ENCODE data around the gene ADGRG4. TPM values are rescaled to one million over a fixed set of nuclear protein-coding genes. Genes with fewer than 3 reads are reported as not detected.

ADGRG4 gene
- total and polyA plus RNA-seq, 2 of the 8 experiments (the other 6 are each of a cell fraction or from before 2014, with no cell fraction given) = not detected

- no peak overlapping the region for H2BK120ac ChIP-seq (replicated peaks; ENCODE audit: low read depth, low read length)
- no peak overlapping the region for H3K56ac ChIP-seq (replicated peaks; ENCODE audit: insufficient read length, low read depth, low read length)
- no peaks in the 10 kb centered on the region for H3K79me1 ChIP-seq (ENCODE audit: low read depth, low read length)
- H3K36me3 ChIP-seq (ENCODE audit: control insufficient read depth in 2 of 4, insufficient read depth in 4 of 4, low read length in 3 of 4) = no peaks in the 10 kb centered on the region
- no peak overlapping the region for H3K4me2 ChIP-seq (ENCODE audit: insufficient read depth in 1 of 2, low read depth in 2 of 2, low read length in 2 of 2)
- no peak overlapping the region for H2AFZ ChIP-seq (ENCODE audit: low read length)
- no peaks in the 10 kb centered on the region for H4K20me1 ChIP-seq (replicated peaks in 1 of 2; ENCODE audit: control insufficient read depth in 1 of 2, insufficient read depth in 2 of 2, low read length in 2 of 2)
- no peak overlapping the region for H3K27ac ChIP-seq (ENCODE audit: low read depth, low read length)
- no peak overlapping the region for H3K18ac ChIP-seq (ENCODE audit: extremely low read depth, low read length)
- H3K27me3 ChIP-seq (replicated peaks in 1 of 4; ENCODE audit: control insufficient read depth in 3 of 4, extremely low read depth in 1 of 4, insufficient read depth in 3 of 4, low read length in 3 of 4) = no peaks in the 10 kb centered on the region
- H2AK5ac ChIP-seq (ENCODE audit: low read depth, low read length) = no peak overlapping the region
- DNase-seq (ENCODE audit: low read depth in 1 of 2, low spot score in 2 of 2) = no peak
- FAIRE-seq = no peak
- H2BK5ac ChIP-seq (ENCODE audit: low read depth, low read length) = no peak overlapping the region
- H3K9me3 ChIP-seq (ENCODE audit: insufficient read depth in 2 of 2, low read depth in 1 of 2, low read length in 1 of 2) = no peaks in the 10 kb centered on the region
- H3K23ac ChIP-seq (ENCODE audit: insufficient read length) = no peak overlapping the region
- no peak overlapping the region for H2BK20ac ChIP-seq (ENCODE audit: low read length)
- 85% methylated on average over 2 of the region's 2 CpGs; no CpG with 5 or more reads in 1 of the 2 experiments for WGBS, 2 experiments (ENCODE audit: extremely low coverage in 1 of 2, insufficient coverage in 1 of 2, insufficient read length in 1 of 2, insufficient replicate concordance in 2 of 2, low coverage in 1 of 2, low lambda C conversion rate in 2 of 2, missing lambda C conversion rate in 1 of 2)
- no peak overlapping the region for H3K9ac ChIP-seq (replicated peaks in 1 of 4; ENCODE audit: extremely low read depth in 1 of 4, low read depth in 3 of 4, low read length in 3 of 4)
- ChIA-PET POLR2A (ENCODE audit: partially characterized antibody) (no interaction called here), CTCF (ENCODE audit: partially characterized antibody) (no interaction called here)
- no peaks in the 10 kb centered on the region; the same call in 1 of the 2 replicates for H3K23me2 ChIP-seq (ENCODE audit: low read depth, low read length)
- no peak overlapping the region for H2BK15ac ChIP-seq (ENCODE audit: low read length)
- H3K4ac ChIP-seq (replicated peaks; ENCODE audit: insufficient read length, low read depth, low read length) = no peak overlapping the region
- H4K8ac ChIP-seq (ENCODE audit: extremely low read depth, insufficient read depth, low read length) = no peak overlapping the region
- H3K4me3 ChIP-seq (ENCODE audit: extremely low read depth in 1 of 4, insufficient read depth in 2 of 4, low read depth in 3 of 4, low read length in 4 of 4) = no peak overlapping the region
- no peak overlapping the region for H2BK12ac ChIP-seq (ENCODE audit: low read depth, low read length)
- H3K4me1 ChIP-seq (replicated peaks in 1 of 4; ENCODE audit: control insufficient read depth in 3 of 4, insufficient read depth in 4 of 4, low read length in 3 of 4) = no peaks in the 10 kb centered on the region
- H3K14ac ChIP-seq (ENCODE audit: insufficient read length) = no peak overlapping the region
- no peak overlapping the region for H4K91ac ChIP-seq (replicated peaks; ENCODE audit: insufficient read length, low read length)
- H3K79me2 ChIP-seq (ENCODE audit: control insufficient read depth in 1 of 2, insufficient read depth in 2 of 2, low read length in 2 of 2) = no peaks in the 10 kb centered on the region
- no peak overlapping the region for H4K5ac ChIP-seq (ENCODE audit: insufficient read length, low read depth, low read length)
- TF ChIP-seq SP2 (IDR thresholded peaks at IDR 0.05; ENCODE audit: low read length) = no peak
- no peak for TF ChIP-seq SIN3A (conservative IDR thresholded peaks at IDR 0.05 in 1 of 2, IDR thresholded peaks at IDR 0.05 in 1 of 2; ENCODE audit: low read depth in 1 of 2, low read length in 2 of 2)
- TF ChIP-seq BRCA1 (IDR thresholded peaks at IDR 0.05; ENCODE audit: low read depth, low read length) = no peak
- TF ChIP-seq NANOG (IDR thresholded peaks at IDR 0.05; ENCODE audit: insufficient read depth, low read depth, low read length, poor library complexity, severe bottlenecking) = no peak
- TF ChIP-seq RXRA (IDR thresholded peaks at IDR 0.05; ENCODE audit: insufficient read depth, low read depth, low read length) = no peak
- no peak for TF ChIP-seq POLR2AphosphoS5 (IDR thresholded peaks at IDR 0.05; ENCODE audit: low read depth, low read length)
- no peak for TF ChIP-seq CBX5 (IDR thresholded peaks at IDR 0.05; ENCODE audit: low read depth, low read length)
- no peak for TF ChIP-seq SIRT6 (IDR thresholded peaks at IDR 0.05; ENCODE audit: low read length)
- no peak for TF ChIP-seq RBBP5 (IDR thresholded peaks at IDR 0.05; ENCODE audit: borderline replicate concordance, low read depth, low read length)
- no peak for TF ChIP-seq CHD2 (IDR thresholded peaks at IDR 0.05; ENCODE audit: low read length)
- TF ChIP-seq KDM5A (IDR thresholded peaks at IDR 0.05; ENCODE audit: low read length) = no peak
- TF ChIP-seq ATF2 (IDR thresholded peaks at IDR 0.05; ENCODE audit: low read length) = no peak
- TF ChIP-seq TAF1 (IDR thresholded peaks at IDR 0.05; ENCODE audit: low read depth, low read length) = no peak
- TF ChIP-seq CTBP2 (IDR thresholded peaks at IDR 0.05; ENCODE audit: borderline replicate concordance, insufficient read depth, insufficient read length, low read length) = no peak
Measured at GRCh38 chrX:136322064-136322463, 21.3 kb downstream of the ADGRG4 start.
